GM19328 (cell line): ENCODE data around the gene ABCD4.
"Not testable (repeated sequence)": the region's sequence is repeated elsewhere in the genome, so short reads cannot be mapped to it uniquely, and the experiment has no call there.

ENCODE experiments used
- ATAC-seq: cut with Tn5 transposase; IDR thresholded peaks from one replicate; pipeline ENCODE4 v1.9.1; 2021; ENCODE audit warnings: mild to moderate bottlenecking, moderate library complexity; ENCODE audit not compliant: unreplicated experiment

Gene ABCD4

GRCh38 chr14:74302634-74303569 lies at the start of gene ABCD4:
Gene ABCD4 (minus strand): TSS chr14:74302934. CDS start chr14:74302912, 22 bp downstream.
- ATAC-seq = peak; percentile 93

GRCh38 chr14:74350928-74351323 lies 48.2 kb upstream of the ABCD4 start:
- ATAC-seq = no peak

GRCh38 chr14:74350211-74350927 lies 47.6 kb upstream of the ABCD4 start:
- ATAC-seq = no peak

GRCh38 chr14:74349757-74350156 lies 47.0 kb upstream of the ABCD4 start:
- ATAC-seq = no peak

- no peak for ATAC-seq
These were observed 46.2 kb upstream of the ABCD4 start for GRCh38 chr14:74348735-74349463.

GRCh38 chr14:74348241-74348734 lies 45.6 kb upstream of the ABCD4 start, which contains the start of gene VRTN:
Gene VRTN (plus strand): TSS chr14:74348471. CDS start chr14:74356784, 8,313 bp downstream.
- no peak for ATAC-seq

- ATAC-seq = no peak
These were observed 45.0 kb upstream of the ABCD4 start for GRCh38 chr14:74347795-74348100.

GRCh38 chr14:74347097-74347794 lies 44.5 kb upstream of the ABCD4 start:
- no peak for ATAC-seq

GRCh38 chr14:74346341-74346740 lies 43.6 kb upstream of the ABCD4 start:
- no peak for ATAC-seq

GRCh38 chr14:74333909-74334308 lies 31.2 kb upstream of the ABCD4 start:
- no peak for ATAC-seq

- not testable (repeated sequence) for ATAC-seq
These were observed 27.3 kb upstream of the ABCD4 start for GRCh38 chr14:74329950-74330552.

- no peak for ATAC-seq
These were observed 23.8 kb upstream of the ABCD4 start for GRCh38 chr14:74326369-74327152.

GRCh38 chr14:74325446-74325845 lies 22.7 kb upstream of the ABCD4 start:
- no peak for ATAC-seq

GRCh38 chr14:74324931-74325361 lies 22.2 kb upstream of the ABCD4 start:
- ATAC-seq = no peak

GRCh38 chr14:74314576-74314975 lies 11.8 kb upstream of the ABCD4 start:
- ATAC-seq = no peak

- no peak for ATAC-seq
These were observed 10.9 kb upstream of the ABCD4 start for GRCh38 chr14:74313601-74314000.

GRCh38 chr14:74312161-74312560 lies 9.4 kb upstream of the ABCD4 start:
- ATAC-seq = no peak

GRCh38 chr14:74309125-74310022 lies 6.6 kb upstream of the ABCD4 start:
- no peak for ATAC-seq
